ENCODE measurements around the gene SPEF2.

DNA sequence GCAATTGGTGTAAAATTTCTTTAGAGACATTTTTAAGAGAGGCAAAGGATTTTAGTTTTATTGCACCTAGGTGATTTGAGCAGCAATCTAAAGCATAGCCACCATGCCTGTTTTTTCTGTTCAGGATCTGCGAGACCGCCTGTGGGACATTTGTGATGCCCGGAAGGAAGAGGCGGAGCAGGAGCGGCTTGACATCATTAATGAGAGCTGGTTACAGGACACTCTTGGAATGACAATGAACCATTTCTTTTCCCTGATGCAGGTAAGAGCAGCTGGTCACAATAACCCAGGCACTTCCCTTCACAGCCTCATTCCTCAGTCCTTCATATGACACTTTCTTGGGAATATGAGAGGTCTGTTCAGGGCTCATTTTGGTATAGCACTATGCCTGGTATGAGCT is 135.8 kb downstream of the SPEF2 start:
- TF ChIP-seq CTCF (IDR thresholded peaks at IDR 0.05; ENCODE audit: low read depth, low read length, missing input control) (no peak), YY1 (IDR thresholded peaks at IDR 0.05) (no peak)

Data from liver (tissue), 2 donors.